Activated T-cell treated with anti-CD3 and anti-CD28 coated beads, Interleukin-2, amount 50 U/mL, for 4 hours (primary cell): ENCODE data around the gene CLUH. TPM values are rescaled to one million over a fixed set of nuclear protein-coding genes. Genes with fewer than 3 reads are reported as not detected.

Source experiments
- ATAC-seq, 2 donors: fragments of 200-7000 bp; cut with Tn5 transposase; one replicate each; pipeline ENCODE4 v1.10.0; 2021
- DNase-seq: peaks from one replicate; pipeline ENCODE4 v3.0.0-alpha.2; 2020
- H3K27me3 Mint-ChIP-seq: one replicate; pipeline ENCODE4 v1.8.0; 2021; ENCODE audit warnings: low read depth, mixed read lengths
- H3K36me3 Mint-ChIP-seq: one replicate; pipeline ENCODE4 v1.8.0; 2022; ENCODE audit warnings: mixed read lengths; ENCODE audit not compliant: insufficient read depth
- H3K4me1 Mint-ChIP-seq: one replicate; pipeline ENCODE4 v1.8.0; 2021; ENCODE audit warnings: low read depth, mixed read lengths
- H3K4me3 Mint-ChIP-seq: one replicate; pipeline ENCODE4 v1.8.0; 2021; ENCODE audit warnings: mild to moderate bottlenecking, moderate library complexity, mixed read lengths
- H3K9me3 Mint-ChIP-seq: one replicate; pipeline ENCODE4 v1.8.0; 2021; ENCODE audit warnings: mixed read lengths
- total RNA-seq, 3 donors: library from RNA; stranded (reverse); gene quantifications; one replicate each; pipeline ENCODE4 v1.2.1, GENCODE V29; 2021

The CLUH gene
- total RNA-seq, 3 donors from 2014 or later: 245 to 297 (median 279) TPM

DNA sequence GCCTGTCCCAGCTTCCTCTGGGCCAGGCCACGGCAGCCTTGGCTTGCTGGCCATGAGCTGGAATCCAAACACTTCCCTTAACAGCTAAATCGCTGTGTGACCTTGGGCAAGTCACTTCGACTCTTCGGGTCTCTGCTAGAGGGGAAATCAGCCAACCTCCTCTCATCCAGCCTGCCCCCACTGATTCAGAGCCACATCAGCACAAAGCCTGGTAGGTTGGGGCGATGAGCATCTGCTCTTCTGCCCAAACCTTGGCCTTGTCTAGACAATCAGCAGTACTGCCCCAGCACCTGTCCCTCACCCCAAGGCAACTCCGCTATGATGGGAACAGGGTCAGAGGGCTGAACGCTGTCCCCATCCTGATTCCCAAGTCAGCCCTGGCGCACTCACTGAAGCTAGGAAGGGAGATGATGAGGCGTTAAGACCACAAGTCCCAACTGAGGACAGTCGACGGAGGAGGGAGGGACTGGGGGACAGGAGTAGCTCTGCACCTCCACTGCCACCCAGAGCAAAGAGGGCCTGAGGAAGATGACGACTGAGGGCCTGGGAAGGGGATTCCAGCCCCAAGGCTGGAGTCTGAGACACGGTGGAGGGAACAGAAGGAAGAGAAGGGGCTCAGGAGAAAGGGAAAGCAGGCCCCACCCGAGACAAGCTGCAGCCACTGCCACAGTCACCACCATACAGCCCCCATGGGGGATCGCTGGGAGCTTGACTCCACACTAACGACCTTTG, 1.3 kb downstream of the CLUH start:
- DNase-seq (no peak), ATAC-seq (no peak)
- no peaks in the 10 kb centered on the region for H3K27me3 Mint-ChIP-seq
- peaks cover 41% of the 10 kb centered on the region for H3K4me1 Mint-ChIP-seq
- peak overlapping the region; percentile 91 for H3K4me3 Mint-ChIP-seq
- H3K36me3 Mint-ChIP-seq: no peaks in the 10 kb centered on the region
- no peaks in the 10 kb centered on the region for H3K9me3 Mint-ChIP-seq

- peaks cover 2% of the 10 kb centered on the region for H3K36me3 Mint-ChIP-seq
- DNase-seq: no peak
- no peaks in the 10 kb centered on the region for H3K27me3 Mint-ChIP-seq
These were observed 2.3 kb downstream of the CLUH start for GRCh38 chr17:2709183-2709661.

GRCh38 chr17:2708585-2709182, 2.9 kb downstream of the CLUH start:
- no peak for DNase-seq
- H3K4me3 Mint-ChIP-seq: peak overlapping the region; percentile 91
- ATAC-seq: no peak
- peaks cover 2% of the 10 kb centered on the region for H3K36me3 Mint-ChIP-seq
- peaks cover 44% of the 10 kb centered on the region for H3K4me1 Mint-ChIP-seq
- no peaks in the 10 kb centered on the region for H3K27me3 Mint-ChIP-seq
- no peaks in the 10 kb centered on the region for H3K9me3 Mint-ChIP-seq

More at GRCh38 chr17:2709183-2709661, 2.3 kb downstream of the CLUH start:
- Mint-ChIP-seq H3K9me3 (no peaks in the 10 kb centered on the region), H3K4me1 (peaks cover 44% of the 10 kb centered on the region), H3K4me3 (peak overlapping the region; percentile 91)
- no peak for ATAC-seq

GRCh38 chr17:2707721-2708584, 3.6 kb downstream of the CLUH start:
- Mint-ChIP-seq H3K27me3 (no peaks in the 10 kb centered on the region), H3K9me3 (no peaks in the 10 kb centered on the region), H3K36me3 (peaks cover 2% of the 10 kb centered on the region), H3K4me1 (peaks cover 43% of the 10 kb centered on the region), H3K4me3 (no peak overlapping the region)
- ATAC-seq: no peak
- no peak for DNase-seq

GRCh38 chr17:2706911-2707510, 4.6 kb downstream of the CLUH start:
- Mint-ChIP-seq H3K4me3 (no peak overlapping the region), H3K4me1 (peaks cover 37% of the 10 kb centered on the region), H3K9me3 (no peaks in the 10 kb centered on the region), H3K27me3 (no peaks in the 10 kb centered on the region), H3K36me3 (peaks cover 2% of the 10 kb centered on the region)
- DNase-seq (no peak), ATAC-seq (no peak)

GRCh38 chr17:2705888-2706795, 5.4 kb downstream of the CLUH start:
- ATAC-seq (no peak), DNase-seq (no peak)
- Mint-ChIP-seq H3K9me3 (no peaks in the 10 kb centered on the region), H3K36me3 (peaks cover 2% of the 10 kb centered on the region), H3K4me1 (peaks cover 35% of the 10 kb centered on the region), H3K4me3 (no peak overlapping the region), H3K27me3 (no peaks in the 10 kb centered on the region)

DNA sequence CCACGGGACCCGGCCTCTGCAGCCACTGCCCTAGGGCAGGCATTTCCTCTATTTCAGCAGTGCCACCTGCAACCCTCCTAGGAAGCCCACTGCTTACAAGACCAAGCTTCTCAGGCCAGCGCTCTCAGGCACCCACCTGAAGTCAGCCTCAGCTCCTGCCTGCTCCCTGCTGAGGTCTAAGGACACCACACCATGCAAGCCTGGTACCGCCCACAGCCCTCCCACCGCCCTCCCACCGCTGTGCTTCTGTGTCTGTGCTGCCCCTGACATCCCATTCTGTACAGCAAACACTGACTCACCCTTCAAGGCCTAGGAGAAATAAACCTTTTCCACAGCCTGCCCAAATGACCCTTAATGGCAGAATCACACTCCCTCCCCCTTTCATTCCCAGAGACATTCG, 6.3 kb downstream of the CLUH start:
- H3K36me3 Mint-ChIP-seq: peaks cover 5% of the 10 kb centered on the region
- ATAC-seq (no peak), DNase-seq (no peak)
- peaks cover 32% of the 10 kb centered on the region for H3K4me1 Mint-ChIP-seq
- H3K27me3 Mint-ChIP-seq: no peaks in the 10 kb centered on the region
- peak overlapping the region; percentile 5 for H3K4me3 Mint-ChIP-seq
- no peaks in the 10 kb centered on the region for H3K9me3 Mint-ChIP-seq

GRCh38 chr17:2704890-2705248, 6.7 kb downstream of the CLUH start:
- peaks cover 28% of the 10 kb centered on the region for H3K4me1 Mint-ChIP-seq
- H3K4me3 Mint-ChIP-seq: no peak overlapping the region
- no peak for DNase-seq
- no peaks in the 10 kb centered on the region for H3K27me3 Mint-ChIP-seq
- H3K36me3 Mint-ChIP-seq: peaks cover 7% of the 10 kb centered on the region
- no peak for ATAC-seq
- H3K9me3 Mint-ChIP-seq: no peaks in the 10 kb centered on the region

GRCh38 chr17:2704031-2704889, 7.3 kb downstream of the CLUH start:
- H3K27me3 Mint-ChIP-seq: no peaks in the 10 kb centered on the region
- DNase-seq (no peak), ATAC-seq (no peak)
- H3K9me3 Mint-ChIP-seq: no peaks in the 10 kb centered on the region
- H3K36me3 Mint-ChIP-seq: peaks cover 7% of the 10 kb centered on the region
- no peak overlapping the region for H3K4me3 Mint-ChIP-seq
- H3K4me1 Mint-ChIP-seq: peaks cover 22% of the 10 kb centered on the region

GRCh38 chr17:2703606-2704005, 8.0 kb downstream of the CLUH start:
- Mint-ChIP-seq H3K9me3 (no peaks in the 10 kb centered on the region), H3K4me1 (peaks cover 16% of the 10 kb centered on the region), H3K36me3 (peaks cover 9% of the 10 kb centered on the region), H3K4me3 (no peak overlapping the region), H3K27me3 (no peaks in the 10 kb centered on the region)
- no peak for ATAC-seq
- no peak for DNase-seq

- Mint-ChIP-seq H3K36me3 (peaks cover 9% of the 10 kb centered on the region), H3K27me3 (no peaks in the 10 kb centered on the region), H3K4me3 (no peak overlapping the region), H3K4me1 (peaks cover 13% of the 10 kb centered on the region), H3K9me3 (no peaks in the 10 kb centered on the region)
- no peak for ATAC-seq
- DNase-seq: no peak
These were observed 8.4 kb downstream of the CLUH start for GRCh38 chr17:2703181-2703580.

GRCh38 chr17:2701996-2702741, 9.4 kb downstream of the CLUH start:
- H3K4me3 Mint-ChIP-seq: no peak overlapping the region
- H3K9me3 Mint-ChIP-seq: no peaks in the 10 kb centered on the region
- peaks cover 9% of the 10 kb centered on the region for H3K36me3 Mint-ChIP-seq
- ATAC-seq (no peak), DNase-seq (no peak)
- no peaks in the 10 kb centered on the region for H3K27me3 Mint-ChIP-seq
- H3K4me1 Mint-ChIP-seq: peaks cover 12% of the 10 kb centered on the region
